Measurements from ENCODE around the gene CCM2L. TPM values are rescaled to one million over a fixed set of nuclear protein-coding genes. Genes with fewer than 3 reads are reported as not detected.

CCM2L gene
- total RNA-seq, 1 donor from 2014 or later: 9.2 TPM

DNA sequence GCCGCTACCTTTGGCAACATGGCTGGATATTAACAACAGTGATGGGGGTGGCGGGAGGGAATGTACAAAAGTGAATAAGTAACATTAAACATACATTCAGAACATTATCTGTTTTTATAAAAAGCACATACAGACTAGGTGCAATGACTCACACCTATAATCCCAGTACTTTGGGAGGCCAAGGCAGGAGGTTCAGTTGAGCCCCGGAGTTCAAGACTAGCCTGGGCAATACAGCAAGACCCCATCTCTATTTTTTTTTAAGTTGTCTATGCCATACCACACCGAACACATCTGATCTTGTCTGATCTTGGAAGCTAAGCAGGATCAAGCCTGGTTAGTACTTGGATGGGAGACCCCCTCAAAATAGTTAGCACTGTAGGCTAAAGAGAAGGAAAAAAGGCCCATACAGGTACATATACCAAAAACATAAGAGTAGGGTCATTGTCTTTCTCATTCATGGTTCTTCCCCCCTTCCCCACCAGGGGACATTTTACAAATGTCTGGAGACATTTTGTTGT, 40.1 kb downstream of the CCM2L start:
- DNase-seq: no peak
- no peak for ATAC-seq
- intact Hi-C loops (cut with micrococcal nuclease): no loop called here

- intact Hi-C loops (cut with micrococcal nuclease): no loop called here
- DNase-seq (peak; percentile 66), ATAC-seq (peak; percentile 79)
Observed at GRCh38 chr20:32050851-32051556, 40.8 kb downstream of the CCM2L start.

- no peak for ATAC-seq
- no peak for DNase-seq
- intact Hi-C loops (cut with micrococcal nuclease): no loop called here
Observed at GRCh38 chr20:32051720-32052089, 41.5 kb downstream of the CCM2L start.

DNA sequence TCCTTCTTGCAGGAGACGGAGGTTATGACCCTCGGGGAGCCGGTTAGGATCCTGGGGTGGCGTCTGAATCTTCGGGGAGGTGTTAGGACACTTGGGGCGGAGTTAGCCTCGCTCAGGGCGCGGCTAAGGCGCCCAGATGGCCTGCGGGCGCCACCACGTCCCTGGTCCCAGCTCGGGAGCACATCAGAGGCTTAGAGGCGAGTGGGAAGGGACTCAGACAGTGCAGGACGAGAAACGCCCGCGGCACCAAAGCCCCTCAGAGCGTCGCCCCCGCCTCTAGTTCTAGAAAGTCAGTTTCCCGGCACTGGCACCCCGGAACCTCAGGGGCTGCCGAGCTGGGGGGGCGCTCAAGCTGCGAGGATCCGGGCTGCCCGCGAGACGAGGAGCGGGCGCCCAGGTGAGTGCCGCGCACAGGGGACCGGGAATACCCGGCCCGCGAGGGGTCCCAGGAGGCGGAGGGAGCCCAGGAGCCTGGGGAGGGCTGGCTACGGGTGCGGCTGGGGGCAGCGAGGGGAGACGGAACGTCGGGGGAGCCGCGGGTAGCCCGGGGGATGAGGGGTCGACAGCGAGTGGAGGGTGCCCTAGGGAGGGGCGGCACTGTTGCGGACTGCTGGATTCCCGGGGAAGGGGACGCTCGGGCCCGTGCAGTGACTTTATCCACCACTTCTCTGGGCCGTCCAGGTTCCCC, 42.0 kb downstream of the CCM2L start, which contains the start of gene HCK:
Gene HCK, plus strand, starts transcription at position 153 of the 688 bp plus-strand sequence.
- ATAC-seq: peak; percentile 86
- peak; percentile 67 for DNase-seq
- intact Hi-C loops (cut with micrococcal nuclease): no loop called here

DNA sequence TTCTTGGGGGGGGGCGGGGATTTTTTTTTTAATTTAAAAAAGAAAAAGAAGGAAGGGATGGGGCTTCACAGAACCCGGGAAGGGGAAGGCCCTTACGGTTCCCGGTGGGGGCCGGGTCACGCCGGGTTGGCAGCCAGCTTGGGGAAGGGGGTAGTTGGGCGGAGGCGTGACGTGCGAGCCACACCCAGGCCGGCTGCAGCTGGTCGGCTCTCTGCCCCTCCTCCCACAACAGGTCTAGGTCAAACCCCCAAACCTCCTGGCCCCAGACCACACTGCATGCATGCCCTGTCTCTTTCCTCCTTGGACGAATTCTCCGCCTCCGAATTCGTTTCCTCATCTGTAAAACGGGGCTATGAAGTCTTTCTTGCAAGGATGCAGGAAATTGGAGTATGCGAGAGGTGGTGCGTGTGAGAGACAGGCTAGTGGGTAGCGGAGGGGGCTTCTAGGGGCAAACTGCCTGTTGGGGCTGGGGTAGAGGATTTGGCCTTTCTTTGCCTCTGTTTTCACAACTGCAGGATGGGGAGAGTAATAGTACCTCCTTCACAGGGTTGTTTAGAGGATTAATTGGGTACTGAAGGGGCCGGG, 42.6 kb downstream of the CCM2L start:
- ATAC-seq (peak; percentile 74), DNase-seq (peak; percentile 79)
- intact Hi-C loops (cut with micrococcal nuclease): no loop called here

DNA sequence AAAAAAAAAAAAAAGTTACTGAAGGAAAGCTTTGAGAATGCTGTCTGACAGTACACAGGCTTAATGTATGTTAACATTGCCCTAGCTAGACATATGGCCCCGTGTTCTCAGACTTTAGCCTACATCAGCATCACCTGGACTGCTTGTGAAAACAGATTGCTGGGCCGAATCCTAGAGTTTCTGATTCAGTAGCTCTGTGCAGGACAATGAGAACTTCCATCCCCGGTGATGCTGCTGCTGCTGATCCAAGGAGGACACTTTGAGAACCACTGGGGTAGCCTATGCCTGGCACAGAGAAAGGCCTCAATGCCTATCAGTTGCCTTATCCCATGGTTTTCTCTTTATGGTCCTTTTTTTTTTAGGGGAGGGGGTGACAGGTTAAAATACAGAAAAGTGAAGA, 43.4 kb downstream of the CCM2L start:
- DNase-seq (no peak), ATAC-seq (no peak)
- intact Hi-C loops (cut with micrococcal nuclease): no loop called here

DNA sequence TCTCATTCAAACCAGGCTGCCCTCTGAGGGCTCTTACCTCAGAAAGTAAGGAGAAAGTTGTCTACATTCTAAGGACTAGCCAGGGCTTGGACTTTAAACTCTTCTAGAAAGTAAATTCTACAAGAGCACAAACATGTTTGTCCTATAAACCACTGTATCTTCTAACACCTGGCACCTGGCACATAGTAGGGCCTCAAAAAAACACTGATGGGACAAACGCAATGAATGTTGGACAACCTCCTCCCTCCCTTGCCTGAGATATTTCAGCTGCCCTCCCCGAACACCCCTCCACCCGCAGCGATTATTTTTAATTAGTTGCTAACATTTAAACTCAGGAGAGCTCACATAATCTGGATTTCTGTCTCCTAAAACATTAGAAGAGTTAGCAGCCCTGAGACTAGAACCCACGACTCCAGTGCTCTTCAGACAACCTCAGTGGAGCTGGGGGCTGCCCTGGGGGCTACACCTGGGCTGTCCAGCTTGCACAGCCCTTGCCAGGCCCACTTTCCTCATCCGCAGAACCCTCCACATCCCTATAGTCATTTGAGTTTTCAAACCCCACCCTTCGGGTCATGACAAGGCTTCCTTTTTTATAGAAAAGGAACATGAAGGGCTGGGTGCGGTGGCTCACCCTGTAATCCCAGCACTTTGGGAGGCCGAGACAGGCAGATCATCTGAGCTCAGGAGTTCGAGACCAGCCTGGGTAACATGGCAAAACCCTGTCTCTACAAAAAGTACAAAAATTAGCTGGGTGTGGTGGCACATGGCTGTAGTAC, 46.7 kb downstream of the CCM2L start:
- intact Hi-C loops (cut with micrococcal nuclease): no loop called here
- ATAC-seq (peak; percentile 28), DNase-seq (no peak)

- intact Hi-C loops (cut with micrococcal nuclease): no loop called here
- DNase-seq (no peak), ATAC-seq (no peak)
Observed at GRCh38 chr20:32057656-32058184, 47.5 kb downstream of the CCM2L start.

GRCh38 chr20:32059189-32059588, 49.0 kb downstream of the CCM2L start:
- intact Hi-C loops (cut with micrococcal nuclease): no loop called here
- DNase-seq (no peak), ATAC-seq (no peak)

DNA sequence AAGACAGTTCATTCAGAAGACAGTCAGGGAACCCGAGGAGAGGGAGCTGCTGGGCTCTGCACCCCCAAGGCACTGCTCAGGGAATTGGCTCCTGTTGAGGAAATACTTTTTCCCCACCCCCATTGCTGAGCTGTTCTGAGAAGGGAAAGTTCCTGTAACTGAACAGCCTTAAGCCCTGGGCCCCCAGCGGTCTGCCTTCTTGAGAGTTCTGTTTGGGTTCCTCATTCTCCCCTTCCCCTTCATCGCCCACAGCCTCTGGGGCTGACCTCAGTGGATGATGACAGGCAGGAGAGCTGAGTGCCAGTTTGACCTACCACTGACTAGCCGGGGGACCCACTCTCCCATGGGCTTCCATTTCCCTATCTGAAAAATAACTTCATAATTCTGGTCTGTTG, 52.5 kb downstream of the CCM2L start:
- intact Hi-C loops (cut with micrococcal nuclease): no loop called here
- DNase-seq: peak; percentile 72
- ATAC-seq: peak; percentile 88

GRCh38 chr20:32063695-32064094, 53.5 kb downstream of the CCM2L start:
- ATAC-seq: peak; percentile 57
- intact Hi-C loops (cut with micrococcal nuclease): no loop called here
- no peak for DNase-seq

GRCh38 chr20:32064667-32065066, 54.4 kb downstream of the CCM2L start:
- ATAC-seq: peak; percentile 26
- intact Hi-C loops (cut with micrococcal nuclease): no loop called here

DNA sequence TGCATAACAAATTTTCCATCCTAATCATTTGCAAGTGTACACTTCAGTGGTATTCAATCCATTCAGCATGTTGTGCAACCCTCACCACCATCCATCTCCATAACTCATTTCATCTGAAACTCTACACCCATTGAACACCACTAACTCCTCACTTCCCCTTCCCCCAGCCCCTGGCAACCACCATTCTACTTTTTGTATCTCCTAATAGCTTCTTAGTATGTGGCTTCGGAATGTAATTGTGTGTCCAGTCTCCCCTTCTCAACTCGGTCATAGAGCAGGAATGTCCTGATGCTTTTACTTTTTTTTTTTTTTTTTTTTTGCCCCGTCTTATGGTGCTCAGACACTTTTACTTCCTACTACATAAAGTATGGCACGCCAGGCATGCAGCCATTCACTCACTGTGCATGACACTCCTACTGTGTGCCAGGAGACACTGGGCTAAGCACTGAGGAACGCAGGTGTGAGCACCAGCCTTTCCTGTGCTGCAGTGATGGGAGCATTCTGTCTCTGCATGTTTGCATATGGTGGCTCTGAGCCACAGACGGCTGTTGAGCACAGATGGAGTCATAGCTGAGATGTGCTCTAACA, 57.1 kb downstream of the CCM2L start:
- intact Hi-C loops (cut with micrococcal nuclease): no loop called here
- DNase-seq (no peak), ATAC-seq (no peak)

More at GRCh38 chr20:32064667-32065066, 54.4 kb downstream of the CCM2L start:
- DNase-seq: no peak

GRCh38 chr20:32068174-32068573, 57.9 kb downstream of the CCM2L start:
- ATAC-seq (no peak), DNase-seq (no peak)
- intact Hi-C loops (cut with micrococcal nuclease): no loop called here

DNA sequence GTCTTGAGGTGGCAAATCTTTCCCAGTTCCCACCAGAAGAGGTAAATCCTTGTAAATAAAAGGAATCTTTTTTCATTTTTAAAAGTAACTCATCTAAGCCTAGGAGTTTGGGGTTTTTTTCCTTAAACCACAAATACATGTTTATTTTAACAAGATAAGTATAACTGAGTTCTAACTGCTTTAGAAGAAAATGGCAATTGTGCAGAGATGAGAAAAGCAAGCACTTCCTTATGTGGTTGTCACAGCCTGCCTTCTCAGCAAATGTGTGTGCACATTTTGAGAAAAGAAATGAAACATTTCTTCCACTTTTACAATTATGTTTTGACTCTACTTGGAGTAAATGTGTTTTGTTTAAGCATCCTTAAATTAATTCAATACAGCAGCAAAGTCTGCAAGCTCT, 59.5 kb downstream of the CCM2L start:
- DNase-seq (no peak), ATAC-seq (no peak)
- intact Hi-C loops (cut with micrococcal nuclease): no loop called here

DNA sequence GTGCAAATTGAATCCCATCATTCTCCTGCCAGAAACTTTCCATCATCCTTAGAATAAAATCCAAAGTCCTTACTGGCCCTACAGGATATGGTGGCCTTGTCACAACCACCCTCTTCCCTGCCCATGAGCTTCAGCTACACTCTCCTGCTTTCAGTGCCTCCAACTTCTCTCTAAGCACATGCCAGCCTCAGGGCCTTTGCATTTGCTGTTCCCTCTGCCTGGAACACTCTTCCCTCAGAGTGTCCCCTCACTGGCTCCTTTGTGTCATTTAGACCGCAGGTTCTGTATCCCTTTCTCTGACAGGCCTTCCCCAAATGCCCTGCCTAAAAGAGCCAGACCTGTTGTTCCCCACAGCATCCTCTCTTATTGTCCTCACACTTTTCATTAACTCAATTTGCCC, 60.0 kb downstream of the CCM2L start:
- intact Hi-C loops (cut with micrococcal nuclease): no loop called here
- ATAC-seq (no peak), DNase-seq (no peak)

DNA sequence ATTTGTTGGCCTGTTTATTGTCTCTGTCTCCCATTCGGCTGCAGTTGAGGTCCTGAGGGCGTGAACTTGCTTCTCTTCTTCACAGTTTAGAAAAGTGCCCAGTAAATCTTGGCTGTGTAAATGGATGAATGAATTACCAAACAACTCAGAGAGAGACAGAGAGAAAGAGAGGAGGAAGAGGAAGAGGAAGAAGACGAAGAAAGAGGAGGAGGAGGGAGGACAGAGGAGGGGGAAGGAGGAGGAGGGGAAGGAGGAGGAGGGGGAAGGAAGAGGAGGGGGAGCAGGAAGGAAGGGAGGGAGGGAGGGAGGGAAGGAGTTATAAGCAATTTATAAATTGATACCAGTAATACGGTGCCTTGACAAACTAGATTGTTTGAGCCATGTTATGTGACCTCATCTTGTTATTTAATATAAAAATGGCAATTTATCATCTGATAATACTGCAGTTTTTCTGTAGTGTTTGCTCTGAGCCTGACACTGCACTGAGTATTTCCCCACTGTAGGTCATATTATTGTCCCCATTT, 60.5 kb downstream of the CCM2L start:
- intact Hi-C loops (cut with micrococcal nuclease): no loop called here
- ATAC-seq (no peak), DNase-seq (no peak)

- intact Hi-C loops (cut with micrococcal nuclease): no loop called here
Observed at GRCh38 chr20:32071395-32072167, 61.3 kb downstream of the CCM2L start.

More at GRCh38 chr20:32071395-32072167, 61.3 kb downstream of the CCM2L start:
- DNase-seq (no peak), ATAC-seq (no peak)
